A549 (cell line): ENCODE measurements around the gene NSMF. TPM values are rescaled to one million over a fixed set of nuclear protein-coding genes. Genes with fewer than 3 reads are reported as not detected.
A peak's percentile ranks its signal among the peaks of the same experiment; 100 is the strongest.

Experiments used
- ATAC-seq, 2 experiments: fragments of 200-7000 bp in 1 of 2; fragments of >200 bp in 1 of 2; cut with Nextera tagmentation in 1 of 2; cut with Tn5 transposase in 1 of 2; 3 replicates each; pipeline versions ENCODE4 v1.8.0 to v1.9.1; 2018 to 2020; ENCODE audit warnings: mild to moderate bottlenecking in 1 of 2, moderate library complexity in 1 of 2
- CTCF ChIA-PET: fragments of 300-600 bp; sonication (Branson Sonifier 250); formaldehyde crosslinking; extraction: SDS; loops from one replicate; lab custom pipeline; 2021; ENCODE audit warnings: antibody characterized with exemption, inconsistent platforms; lab: Yijun Ruan, JAX
- POLR2A ChIA-PET: fragments of 350-600 bp; formaldehyde crosslinking; extraction: SDS; loops from one replicate; lab custom pipeline; 2021; ENCODE audit warnings: antibody characterized with exemption, inconsistent platforms; lab: Yijun Ruan, JAX
- DNase-seq, 2 experiments: peaks; one replicate each; pipeline versions ENCODE4 v3.0.0 to v3.0.0-alpha.2; 2011 to 2016; ENCODE audit warnings: low read depth in 1 of 2, low spot score in 1 of 2
- FAIRE-seq: peaks from 2 replicates; lab custom pipeline; 2011; peaks lifted over from hg19 to GRCh38; lab: Jason Lieb, UNC
- H3K27ac ChIP-seq, 2 experiments: fragments of >200 bp; sonication (Bioruptor Twin); formaldehyde crosslinking; 3 replicates each; pipeline ENCODE4 v1.5.1; 2016 to 2017
- H3K4me1 ChIP-seq: fragments of >200 bp; sonication (Bioruptor Twin); formaldehyde crosslinking; 3 replicates; pipeline ENCODE4 v1.6.1; 2016
- H3K4me2 ChIP-seq: fragments of >200 bp; sonication (Bioruptor Twin); formaldehyde crosslinking; 3 replicates; pipeline ENCODE4 v1.6.1; 2016
- H3K4me3 ChIP-seq: fragments of >200 bp; sonication (Bioruptor Twin); formaldehyde crosslinking; 3 replicates; pipeline ENCODE4 v1.5.1; 2016
- H3K9me3 ChIP-seq: fragments of >200 bp; sonication (Bioruptor Twin); formaldehyde crosslinking; 3 replicates; pipeline ENCODE4 v1.6.1; 2016
- CHD2 ChIP-seq: fragments of 150-350 bp; IDR thresholded peaks from 2 replicates; pipeline ENCODE4 v1.6.1; 2014; ENCODE audit warnings: low read length; ENCODE audit not compliant: partially characterized antibody
- CHD4 ChIP-seq: fragments of 200-600 bp; sonication (generic); IDR thresholded peaks from 2 replicates; pipeline ENCODE4 v1.6.1; 2016; ENCODE audit warnings: antibody characterized with exemption, mild to moderate bottlenecking, borderline replicate concordance
- EHMT2 ChIP-seq: fragments of 200-600 bp; sonication (generic); IDR thresholded peaks from 2 replicates; pipeline ENCODE4 v1.6.1; 2016; ENCODE audit warnings: antibody characterized with exemption, low read depth, mild to moderate bottlenecking, moderate library complexity
- ESRRA ChIP-seq: fragments of 150-350 bp; IDR thresholded peaks from 2 replicates; pipeline ENCODE4 v1.6.1; 2014; ENCODE audit warnings: mild to moderate bottlenecking, low read length, borderline replicate concordance
- FOSB ChIP-seq: fragments of 250-450 bp; sonication (Bioruptor Pico); IDR thresholded peaks from 2 replicates; pipeline ENCODE4 v1.5.0; 2020; ENCODE audit warnings: mild to moderate bottlenecking, moderate library complexity
- RFX5 ChIP-seq: fragments of 450-650 bp; IDR thresholded peaks from 2 replicates; pipeline ENCODE4 v1.7.1; 2014; ENCODE audit warnings: antibody characterized with exemption, mild to moderate bottlenecking, moderate library complexity
- RNF2 ChIP-seq: fragments of 200-600 bp; sonication (generic); IDR thresholded peaks from 2 replicates; pipeline ENCODE4 v1.6.1; 2016; ENCODE audit warnings: low read depth, mild to moderate bottlenecking, antibody characterized with exemption, moderate library complexity, borderline replicate concordance
- SREBF2 ChIP-seq: fragments of 450-650 bp; IDR thresholded peaks from 2 replicates; pipeline ENCODE4 v1.6.1; 2014; ENCODE audit warnings: mild to moderate bottlenecking, moderate library complexity
- ZFP36 ChIP-seq: fragments of 450-650 bp; IDR thresholded peaks from 2 replicates; pipeline ENCODE4 v1.6.1; 2014; ENCODE audit warnings: borderline replicate concordance; ENCODE audit not compliant: partially characterized antibody
- ZSCAN20 ChIP-seq: fragments of 250-450 bp; sonication (Bioruptor Pico); IDR thresholded peaks from 2 replicates; pipeline ENCODE4 v1.8.0; 2022; ENCODE audit warnings: mild to moderate bottlenecking, moderate library complexity
- WGBS: methylation state at CpG from one replicate; pipeline ENCODE4 v1.1.6; 2017; ENCODE audit errors: missing lambda C conversion rate; 5-methylcytosine and 5-hydroxymethylcytosine counted together
- polyA plus RNA-seq, 4 experiments: library from polyadenylated mRNA; depleted of rRNA in 3 of 4; stranded (reverse); fragments of >200 nt; fragmentation: RNase III in 1 of 4; extraction: RNeasy Plus Mini Kit Qiagen cat#74134 plus additional on column Dnase treatment in 1 of 4; gene quantifications; 2 replicates in 3 of 4; 3 replicates in 1 of 4; pipeline ENCODE4 v1.2.3, GENCODE V29; 2011 to 2017
- TF ChIP-seq, protein P1 (sequence below): fragments of 150-350 bp; IDR thresholded peaks from 2 replicates; pipeline ENCODE4 v1.6.1; 2014; ENCODE audit warnings: low read depth, mild to moderate bottlenecking, low read length
- TF ChIP-seq, protein P2 (sequence below): IDR thresholded peaks from 2 replicates; pipeline ENCODE4 v1.6.1; 2012
- TF ChIP-seq, protein P3 (sequence below): IDR thresholded peaks from 2 replicates; pipeline ENCODE4 v1.6.1; 2012; ENCODE audit warnings: low read depth, borderline replicate concordance
- TF ChIP-seq, protein P4 (sequence below): fragments of >200 bp; sonication (Bioruptor Twin); formaldehyde crosslinking; IDR thresholded peaks from 3 replicates; pipeline ENCODE4 v1.5.1; 2016

Gene NSMF
- polyA plus RNA-seq, 2 of the 4 experiments (the other 2 are of a cell fraction), result 16.0 to 29.2 TPM

DNA sequence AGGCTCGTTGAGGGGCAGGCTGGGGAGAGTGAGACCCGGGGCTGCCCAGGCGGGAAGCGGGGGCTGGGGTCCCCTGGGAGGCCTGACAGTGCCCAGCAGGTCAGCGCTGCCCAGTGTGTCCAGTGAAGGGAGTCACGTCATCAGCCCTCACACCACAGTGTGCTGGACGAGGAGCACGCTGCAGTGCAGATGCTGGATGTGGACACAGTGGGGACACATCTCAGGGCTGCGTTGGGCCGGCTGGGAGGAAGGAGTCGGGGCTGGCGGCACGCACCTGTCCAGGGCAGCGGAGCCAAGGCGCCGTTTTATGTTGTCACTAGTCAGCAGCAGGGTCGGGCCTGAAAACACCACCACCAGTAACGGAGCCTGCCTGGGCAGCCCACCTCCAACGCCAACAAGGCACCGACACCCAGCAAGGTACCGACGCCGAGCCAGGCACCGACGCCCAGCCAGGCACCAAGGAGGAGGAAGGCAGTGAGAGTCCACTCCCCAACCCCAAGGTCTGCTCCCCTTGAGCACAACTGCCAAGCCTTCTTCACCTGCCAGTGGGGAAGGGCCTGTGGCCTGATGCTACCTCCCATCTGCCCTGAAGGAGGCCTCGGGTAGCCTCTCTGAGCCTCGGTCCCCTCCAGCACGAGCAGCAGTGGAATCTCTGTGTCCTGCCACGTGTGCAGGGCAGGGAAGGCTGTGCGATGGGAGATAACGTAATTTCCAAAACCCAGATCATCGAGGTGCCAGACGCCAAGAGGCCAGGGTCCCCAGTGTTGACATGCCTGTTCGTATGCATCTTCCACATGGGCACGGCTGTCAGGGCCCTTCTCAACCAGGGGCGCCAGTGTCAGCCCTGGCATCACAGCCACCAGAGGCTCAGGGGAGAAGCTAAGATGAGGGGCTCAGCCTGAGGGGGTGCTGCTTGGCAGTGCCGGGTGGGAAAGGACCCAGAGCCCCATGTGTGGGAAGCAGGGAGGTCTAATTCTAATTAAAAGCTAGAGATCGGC is 21.9 kb upstream of the NSMF start:
- 94% methylated on average over 34 of the region's 38 CpGs for WGBS
- CTCF ChIA-PET, result interaction anchor here (1.1 to 1.9 kb wide), 6 partner anchors 11 to 57 kb away, joined by 3 to 4 read pairs (median 4); no protein-coding TSS in a partner anchor
- Histone ChIP-seq H3K9me3 (peaks cover 6% of the 10 kb centered on the region; the same call in 2 of the 3 replicates), H3K4me1 (peaks cover 11% of the 10 kb centered on the region), H3K27ac (peak overlapping the region in 1 of 2 experiments; percentile 84; a peak in 3 of 6 replicates), H3K4me2 (no peak overlapping the region), H3K4me3 (no peak overlapping the region)
- no peak for FAIRE-seq
- ATAC-seq, result no peak
- POLR2A ChIA-PET, result no interaction called here
- no peak for DNase-seq
- TF ChIP-seq, protein P1, sequence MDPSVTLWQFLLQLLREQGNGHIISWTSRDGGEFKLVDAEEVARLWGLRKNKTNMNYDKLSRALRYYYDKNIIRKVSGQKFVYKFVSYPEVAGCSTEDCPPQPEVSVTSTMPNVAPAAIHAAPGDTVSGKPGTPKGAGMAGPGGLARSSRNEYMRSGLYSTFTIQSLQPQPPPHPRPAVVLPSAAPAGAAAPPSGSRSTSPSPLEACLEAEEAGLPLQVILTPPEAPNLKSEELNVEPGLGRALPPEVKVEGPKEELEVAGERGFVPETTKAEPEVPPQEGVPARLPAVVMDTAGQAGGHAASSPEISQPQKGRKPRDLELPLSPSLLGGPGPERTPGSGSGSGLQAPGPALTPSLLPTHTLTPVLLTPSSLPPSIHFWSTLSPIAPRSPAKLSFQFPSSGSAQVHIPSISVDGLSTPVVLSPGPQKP, result no peak
- TF ChIP-seq, protein P2, sequence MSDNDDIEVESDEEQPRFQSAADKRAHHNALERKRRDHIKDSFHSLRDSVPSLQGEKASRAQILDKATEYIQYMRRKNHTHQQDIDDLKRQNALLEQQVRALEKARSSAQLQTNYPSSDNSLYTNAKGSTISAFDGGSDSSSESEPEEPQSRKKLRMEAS, result no peak
- no peak for TF ChIP-seq RFX5
- TF ChIP-seq, protein P3, sequence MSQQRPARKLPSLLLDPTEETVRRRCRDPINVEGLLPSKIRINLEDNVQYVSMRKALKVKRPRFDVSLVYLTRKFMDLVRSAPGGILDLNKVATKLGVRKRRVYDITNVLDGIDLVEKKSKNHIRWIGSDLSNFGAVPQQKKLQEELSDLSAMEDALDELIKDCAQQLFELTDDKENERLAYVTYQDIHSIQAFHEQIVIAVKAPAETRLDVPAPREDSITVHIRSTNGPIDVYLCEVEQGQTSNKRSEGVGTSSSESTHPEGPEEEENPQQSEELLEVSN, result no peak
- no peak for TF ChIP-seq FOSB (CRISPR knock-in tag)
- TF ChIP-seq ZFP36, result no peak
- no peak for TF ChIP-seq EHMT2
- no peak for TF ChIP-seq CHD2
- TF ChIP-seq, protein P4, sequence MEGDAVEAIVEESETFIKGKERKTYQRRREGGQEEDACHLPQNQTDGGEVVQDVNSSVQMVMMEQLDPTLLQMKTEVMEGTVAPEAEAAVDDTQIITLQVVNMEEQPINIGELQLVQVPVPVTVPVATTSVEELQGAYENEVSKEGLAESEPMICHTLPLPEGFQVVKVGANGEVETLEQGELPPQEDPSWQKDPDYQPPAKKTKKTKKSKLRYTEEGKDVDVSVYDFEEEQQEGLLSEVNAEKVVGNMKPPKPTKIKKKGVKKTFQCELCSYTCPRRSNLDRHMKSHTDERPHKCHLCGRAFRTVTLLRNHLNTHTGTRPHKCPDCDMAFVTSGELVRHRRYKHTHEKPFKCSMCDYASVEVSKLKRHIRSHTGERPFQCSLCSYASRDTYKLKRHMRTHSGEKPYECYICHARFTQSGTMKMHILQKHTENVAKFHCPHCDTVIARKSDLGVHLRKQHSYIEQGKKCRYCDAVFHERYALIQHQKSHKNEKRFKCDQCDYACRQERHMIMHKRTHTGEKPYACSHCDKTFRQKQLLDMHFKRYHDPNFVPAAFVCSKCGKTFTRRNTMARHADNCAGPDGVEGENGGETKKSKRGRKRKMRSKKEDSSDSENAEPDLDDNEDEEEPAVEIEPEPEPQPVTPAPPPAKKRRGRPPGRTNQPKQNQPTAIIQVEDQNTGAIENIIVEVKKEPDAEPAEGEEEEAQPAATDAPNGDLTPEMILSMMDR, result no peak
- no peak for TF ChIP-seq RNF2
- TF ChIP-seq ESRRA, result no peak
- TF ChIP-seq SREBF2, result no peak
- TF ChIP-seq ZSCAN20 (CRISPR knock-in tag), result no peak

DNA sequence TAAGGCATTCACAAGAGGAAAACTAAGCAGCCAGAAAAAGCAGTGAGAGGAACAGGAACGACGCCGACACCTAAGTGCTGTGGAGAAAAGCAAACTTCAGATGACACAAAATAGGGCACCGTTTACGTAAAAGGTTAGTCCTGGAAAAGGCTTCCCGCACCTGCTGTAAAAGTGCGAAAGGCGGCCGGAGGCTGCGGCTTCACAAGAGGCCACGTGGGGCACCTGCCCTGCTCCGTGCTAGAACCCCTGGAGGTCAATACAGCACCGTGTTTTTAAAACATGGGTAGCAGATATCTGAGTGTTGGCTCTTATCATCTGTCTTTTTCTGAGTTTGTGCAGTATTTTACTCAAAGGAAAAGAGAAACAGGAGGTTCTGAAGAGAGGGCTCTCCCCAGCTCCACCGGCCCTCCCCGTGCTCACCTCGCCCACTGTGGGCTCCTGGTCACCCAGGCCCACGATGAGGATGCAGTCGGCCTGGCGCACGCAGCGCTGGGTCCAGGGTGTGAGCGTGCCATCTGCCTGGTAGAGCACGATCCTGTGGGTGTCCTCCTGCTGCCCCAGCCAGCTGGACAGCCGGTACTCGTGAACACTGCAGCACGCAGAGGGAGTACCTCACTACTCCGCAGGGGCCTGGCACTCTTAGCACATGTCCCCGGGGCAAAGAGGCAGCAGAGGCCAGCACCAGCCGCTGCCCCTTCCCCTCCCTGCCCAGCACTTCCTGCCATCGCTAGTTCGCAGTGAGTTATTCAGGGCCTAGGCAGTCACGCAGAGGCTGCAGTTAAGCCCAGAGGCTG is 21.0 kb upstream of the NSMF start:
- H3K4me3 ChIP-seq, result no peak overlapping the region
- H3K9me3 ChIP-seq, result peaks cover 15% of the 10 kb centered on the region
- H3K4me2 ChIP-seq, result no peak overlapping the region
- ATAC-seq, result peak in 1 of 2 experiments; percentile 11; a peak in 3 of 6 replicates
- H3K4me1 ChIP-seq, result peaks cover 11% of the 10 kb centered on the region
- POLR2A ChIA-PET, result no interaction called here
- peak overlapping the region in 1 of 2 experiments; percentile 84; a peak in 1 of 6 replicates for H3K27ac ChIP-seq
- CTCF ChIA-PET, result interaction anchor here (1.2 kb wide), 1 partner anchor 17 kb away, joined by 3 read pairs; no protein-coding TSS in a partner anchor
- TF ChIP-seq CHD4, result no peak
- FAIRE-seq, result no peak
- no peak for DNase-seq
- WGBS, result 82% methylated on average over 20 of the region's 32 CpGs
